Kidney (tissue), 14 donors: ENCODE measurements around the gene UNCX. TPM values are rescaled to one million over a fixed set of nuclear protein-coding genes. Genes with fewer than 3 reads are reported as not detected.
"Not testable (repeated sequence)": the region's sequence is repeated elsewhere in the genome, so short reads cannot be mapped to it uniquely, and the experiment has no call there.

Source experiments
- DNase-seq, 5 donors: peaks; one replicate each; pipeline ENCODE4 v3.0.0-alpha.2; 2013 to 2020
- FAIRE-seq: peaks from 2 replicates; lab custom pipeline; 2012; peaks lifted over from hg19 to GRCh38; lab: Jason Lieb, UNC
- H3K27ac ChIP-seq, 2 donors: one replicate each; pipeline ENCODE4 v1.7.0; 2013; ENCODE audit warnings: low read depth in 2 of 2, low read length in 2 of 2, inconsistent platforms in 1 of 2
- H3K27me3 ChIP-seq: one replicate; pipeline ENCODE4 v1.7.1; 2013; ENCODE audit warnings: low read length, inconsistent platforms; ENCODE audit not compliant: control insufficient read depth, insufficient read depth
- H3K36me3 ChIP-seq, 3 donors: one replicate each; pipeline versions ENCODE4 v1.7.0 to v1.7.1; 2013; ENCODE audit warnings: low read length in 3 of 3, control low read depth in 1 of 3, inconsistent platforms in 1 of 3; ENCODE audit not compliant: insufficient read depth in 3 of 3, control insufficient read depth in 2 of 3
- H3K4me1 ChIP-seq, 3 donors: one replicate each; pipeline versions ENCODE4 v1.7.0 to v1.7.1; 2013; ENCODE audit warnings: low read length in 3 of 3, inconsistent platforms in 1 of 3, low read depth in 1 of 3; ENCODE audit not compliant: control insufficient read depth in 2 of 3, insufficient read depth in 2 of 3
- H3K4me3 ChIP-seq, 3 donors: one replicate each; pipeline versions ENCODE4 v1.7.0 to v1.8.1; 2013; ENCODE audit warnings: low read length in 3 of 3, control low read depth in 1 of 3, inconsistent platforms in 1 of 3
- H3K9ac ChIP-seq, 3 donors: one replicate each; pipeline versions ENCODE4 v1.7.0 to v1.7.1; 2013; ENCODE audit warnings: low read length in 3 of 3, control low read depth in 1 of 3, inconsistent platforms in 1 of 3
- H3K9me3 ChIP-seq, 3 donors: one replicate each; pipeline versions ENCODE4 v1.7.0 to v1.7.1; 2013; ENCODE audit warnings: low read length in 3 of 3, control low read depth in 1 of 3, inconsistent platforms in 1 of 3; ENCODE audit not compliant: control insufficient read depth in 2 of 3, insufficient read depth in 1 of 3
- CTCF ChIP-seq: IDR thresholded peaks from 3 replicates; pipeline ENCODE4 v1.5.1; 2012; ENCODE audit warnings: mild to moderate bottlenecking, moderate library complexity, borderline replicate concordance; ENCODE audit not compliant: insufficient read depth; ENCODE audit errors: extremely low read depth
- intact Hi-C: fragments of 100-400 bp; cut with DNase I; formaldehyde crosslinking; loops from one replicate; pipeline ENCODE4 v1.11.1; 2022
- polyA plus RNA-seq: library from polyadenylated mRNA; stranded (reverse); fragments of 350-450 nt; fragmentation: Illumina TruSeq; extraction: RNeasy Lipid Tissue Mini Kit (QIAGEN cat#74804); gene quantifications from one replicate; pipeline ENCODE4 v1.2.3, GENCODE V29; 2014; ENCODE audit warnings: low read depth, low replicate concordance; ENCODE audit not compliant: insufficient read depth
- total RNA-seq: library from RNA; stranded (reverse); fragmentation: NEBNext Ultra II Directional; extraction: Animal tissue kit (Norgen Biotek cat#: 25700); gene quantifications from one replicate; pipeline ENCODE4 v1.2.1, GENCODE V29; 2021
- donor health status: control.
- donor health status: control.
- donor health status: control.
- donor health status: control.
- donor health status: control.
- donor health status: DM: yes; HTN: yes; CAD: no.
- donor health status: Normal renal cell carcinoma (clear cell type).

The UNCX gene
- total and polyA plus RNA-seq, 2 donors from 2014 or later = 1.4 to 2.0 TPM

DNA sequence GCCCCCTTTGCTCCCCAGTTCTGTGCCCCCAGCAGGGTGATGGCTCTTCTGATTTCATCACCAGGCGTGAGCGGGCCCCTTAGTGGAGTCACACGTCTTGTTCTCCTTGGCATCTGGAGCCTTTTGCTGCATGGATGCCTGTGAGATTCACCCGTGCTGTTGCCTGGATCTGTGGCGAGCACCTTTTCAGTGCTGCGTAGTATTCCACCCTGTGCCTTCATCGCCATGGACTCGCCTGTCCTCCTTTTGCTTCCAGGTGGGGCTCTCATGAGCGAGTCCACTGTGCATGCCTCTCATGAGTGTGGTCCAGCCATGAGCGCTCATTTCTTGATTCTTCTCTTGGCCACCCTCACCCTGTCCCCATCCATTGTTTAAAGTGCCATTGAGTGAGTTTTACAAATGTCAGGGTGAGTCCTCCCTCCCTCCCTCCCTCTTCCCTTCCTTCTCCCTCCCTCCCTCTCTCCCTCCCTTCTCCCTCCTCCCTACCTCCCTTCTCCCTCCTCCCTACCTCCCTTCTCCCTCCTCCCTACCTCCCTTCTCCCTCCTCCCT lies 44.0 kb downstream of the UNCX start:
- H3K9me3 ChIP-seq = no peaks in the 10 kb centered on the region
- no peaks in the 10 kb centered on the region for H3K27me3 ChIP-seq

DNA sequence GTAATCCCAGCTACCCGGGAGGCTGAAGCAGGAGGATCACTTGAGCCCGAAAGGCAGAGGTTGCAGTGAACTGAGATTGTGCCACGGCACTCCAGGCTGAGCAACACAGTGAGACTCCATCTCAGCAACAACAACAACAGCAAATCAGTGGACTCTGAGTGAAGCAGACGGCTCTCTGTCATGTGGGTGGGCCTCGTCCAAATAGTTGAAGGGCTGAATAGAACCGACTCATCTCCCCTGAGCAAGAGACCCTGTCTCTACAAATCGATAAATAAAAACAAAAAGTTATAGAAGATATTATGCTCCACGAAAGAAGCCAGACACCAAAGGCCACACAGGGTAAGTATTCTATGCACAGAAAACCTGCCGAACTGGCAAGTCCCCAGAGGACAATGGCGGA lies 45.9 kb downstream of the UNCX start:
- DNase-seq = peak in 1 of 5 donors; percentile 18
- TF ChIP-seq CTCF = no peak
- Histone ChIP-seq H3K4me1 (no peaks in the 10 kb centered on the region), H3K9ac (no peak overlapping the region), H3K27me3 (no peaks in the 10 kb centered on the region), H3K9me3 (no peaks in the 10 kb centered on the region), H3K36me3 (no peaks in the 10 kb centered on the region), H3K4me3 (no peak overlapping the region), H3K27ac (no peak overlapping the region)
- no peak for FAIRE-seq
- intact Hi-C loops = no loop called here

More for the DNA sequence above, 44.0 kb downstream of the UNCX start:
- TF ChIP-seq CTCF = no peak
- H3K9ac ChIP-seq = no peak overlapping the region
- H3K36me3 ChIP-seq = no peaks in the 10 kb centered on the region
- FAIRE-seq = no peak
- no peaks in the 10 kb centered on the region for H3K4me1 ChIP-seq
- intact Hi-C loops = no loop called here
- no peak overlapping the region for H3K4me3 ChIP-seq
- peak in 1 of 5 donors; percentile 40 for DNase-seq
- H3K27ac ChIP-seq = no peak overlapping the region

- no peaks in the 10 kb centered on the region for H3K4me1 ChIP-seq
- H3K9me3 ChIP-seq = no peaks in the 10 kb centered on the region
- no peak for TF ChIP-seq CTCF
- intact Hi-C loops = no loop called here
- no peaks in the 10 kb centered on the region for H3K27me3 ChIP-seq
- peak in 1 of 5 donors; percentile 35 for DNase-seq
- no peak overlapping the region for H3K9ac ChIP-seq
- FAIRE-seq = no peak
- H3K4me3 ChIP-seq = no peak overlapping the region
- no peaks in the 10 kb centered on the region for H3K36me3 ChIP-seq
- H3K27ac ChIP-seq = no peak overlapping the region
Measured at GRCh38 chr7:1279041-1279440, 46.4 kb downstream of the UNCX start.

DNA sequence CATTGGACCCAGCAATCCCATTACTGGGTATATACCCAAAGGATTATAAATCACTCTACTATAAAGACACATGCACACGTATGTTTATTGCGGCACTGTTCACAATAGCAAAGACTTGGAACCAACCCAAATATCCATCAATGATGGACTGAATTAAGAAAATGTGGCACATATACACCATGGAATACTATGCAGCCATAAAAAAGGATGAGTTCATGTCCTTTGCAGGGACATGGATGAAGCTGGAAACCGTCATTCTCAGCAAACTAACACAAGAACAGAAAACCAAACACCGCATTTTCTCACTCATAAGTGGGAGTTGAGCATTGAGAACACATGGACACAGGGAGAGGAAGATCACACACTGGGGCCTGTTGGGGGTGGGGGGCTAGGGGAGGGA lies 47.2 kb downstream of the UNCX start:
- H3K9me3 ChIP-seq, FAIRE-seq, H3K36me3 ChIP-seq, H3K9ac ChIP-seq, H3K4me3 ChIP-seq, H3K27me3 ChIP-seq, intact Hi-C loops, H3K4me1 ChIP-seq, H3K27ac ChIP-seq: not testable (repeated sequence)
- DNase-seq = peak in 1 of 5 donors; percentile 7
